ENCODE results near the gene OMA1.

GRCh38 chr1:58528518-58528917 lies 18.0 kb downstream of the OMA1 start:
- TF ChIP-seq CTCF (IDR thresholded peaks at IDR 0.05): no peak
- TF ChIP-seq POLR2A (IDR thresholded peaks at IDR 0.05): no peak
- TF ChIP-seq EP300 (IDR thresholded peaks at IDR 0.05): no peak

Measured in ovary (tissue), 3 donors.